Central memory CD4-positive, alpha-beta T cell (primary cell): Measurements from ENCODE around the gene SNX11.
"Not testable (repeated sequence)": the region's sequence is repeated elsewhere in the genome, so short reads cannot be mapped to it uniquely, and the experiment has no call there.

Source experiments
- DNase-seq: peaks from one replicate; pipeline ENCODE4 v3.0.0; 2022
- total RNA-seq, 3 experiments: gene quantifications; one replicate each; lab custom pipeline; 2026; lab: John Stamatoyannopoulos, UW

Gene SNX11
- 12.7 to 53.9 (median 20.8) reads per million in 3 experiments for total RNA-seq

DNA sequence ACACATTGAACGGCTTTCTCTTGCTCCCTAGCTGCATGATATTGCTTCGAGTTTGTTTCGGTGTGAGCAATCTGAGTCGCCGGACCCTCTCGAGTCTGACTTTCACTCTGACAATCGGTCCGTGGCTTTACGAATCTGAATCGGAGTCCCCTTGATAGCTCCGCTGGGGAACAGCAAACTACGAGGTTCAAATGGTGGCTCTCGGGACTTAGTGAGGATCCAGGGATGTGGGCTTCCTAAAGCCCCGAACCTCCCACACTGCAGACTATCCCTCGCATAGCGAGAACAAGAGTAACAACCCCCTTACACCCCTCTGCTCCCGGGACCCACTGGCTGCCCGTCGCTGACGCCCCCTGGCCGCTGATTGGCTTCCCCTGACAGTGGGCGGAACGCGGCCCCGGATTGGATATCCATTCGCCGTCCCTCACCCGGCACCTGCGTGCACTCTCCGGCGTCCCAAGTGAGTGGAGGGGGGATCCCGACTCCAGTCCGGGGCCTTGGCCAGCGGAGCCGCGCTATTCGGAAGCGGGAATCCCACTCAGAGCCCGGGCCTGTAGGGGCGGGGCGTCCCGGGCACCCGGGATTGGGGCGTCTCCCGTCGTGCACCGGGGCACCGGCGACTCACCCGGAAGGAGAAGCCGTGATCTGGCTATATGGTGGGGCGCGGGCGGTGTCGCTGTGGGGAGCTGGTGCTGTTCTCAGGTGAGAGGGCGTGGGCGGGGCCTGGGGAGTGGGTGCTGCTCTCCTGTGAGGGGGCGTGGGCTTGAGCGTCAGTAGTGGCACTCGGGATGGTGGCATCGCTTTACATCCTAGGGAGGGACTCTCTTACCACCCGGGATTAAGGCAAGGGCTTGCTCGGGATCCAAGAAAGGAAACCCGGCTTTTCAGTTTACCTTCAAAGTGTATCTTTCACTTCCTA, at the start of gene SNX11:
SNX11 (plus strand) TSS at position 630 of the 919 bp plus-strand sequence. CDS start 4,278 bp downstream, outside the sequence.
- peak; percentile 93 for DNase-seq

DNA sequence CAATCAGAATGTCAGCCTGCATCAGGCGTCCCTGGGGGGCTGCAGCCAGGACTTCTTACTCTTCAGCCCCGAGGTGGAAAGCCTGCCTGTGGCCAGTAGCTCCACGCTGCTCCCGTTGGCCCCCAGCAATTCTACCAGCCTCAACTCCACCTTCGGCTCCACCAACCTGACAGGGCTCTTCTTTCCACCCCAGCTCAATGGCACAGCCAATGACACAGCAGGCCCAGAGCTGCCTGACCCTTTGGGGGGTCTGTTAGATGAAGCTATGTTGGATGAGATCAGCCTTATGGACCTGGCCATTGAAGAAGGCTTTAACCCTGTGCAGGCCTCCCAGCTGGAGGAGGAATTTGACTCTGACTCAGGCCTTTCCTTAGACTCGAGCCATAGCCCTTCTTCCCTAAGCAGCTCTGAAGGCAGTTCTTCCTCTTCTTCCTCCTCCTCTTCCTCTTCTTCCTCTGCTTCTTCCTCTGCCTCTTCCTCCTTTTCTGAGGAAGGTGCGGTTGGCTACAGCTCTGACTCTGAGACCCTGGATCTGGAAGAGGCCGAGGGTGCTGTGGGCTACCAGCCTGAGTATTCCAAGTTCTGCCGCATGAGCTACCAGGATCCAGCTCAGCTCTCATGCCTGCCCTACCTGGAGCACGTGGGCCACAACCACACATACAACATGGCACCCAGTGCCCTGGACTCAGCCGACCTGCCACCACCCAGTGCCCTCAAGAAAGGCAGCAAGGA, 49.0 kb upstream of the SNX11 start:
- DNase-seq = no peak

DNA sequence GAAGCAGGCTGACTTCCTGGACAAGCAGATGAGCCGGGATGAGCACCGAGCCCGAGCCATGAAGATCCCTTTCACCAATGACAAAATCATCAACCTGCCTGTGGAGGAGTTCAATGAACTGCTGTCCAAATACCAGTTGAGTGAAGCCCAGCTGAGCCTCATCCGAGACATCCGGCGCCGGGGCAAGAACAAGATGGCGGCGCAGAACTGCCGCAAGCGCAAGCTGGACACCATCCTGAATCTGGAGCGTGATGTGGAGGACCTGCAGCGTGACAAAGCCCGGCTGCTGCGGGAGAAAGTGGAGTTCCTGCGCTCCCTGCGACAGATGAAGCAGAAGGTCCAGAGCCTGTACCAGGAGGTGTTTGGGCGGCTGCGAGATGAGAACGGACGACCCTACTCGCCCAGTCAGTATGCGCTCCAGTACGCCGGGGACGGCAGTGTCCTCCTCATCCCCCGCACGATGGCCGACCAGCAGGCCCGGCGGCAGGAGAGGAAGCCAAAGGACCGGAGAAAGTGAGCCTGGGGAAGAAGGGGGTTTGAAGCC, 48.4 kb upstream of the SNX11 start:
- DNase-seq = no peak

- no peak for DNase-seq
Measured at GRCh38 chr17:48060249-48060648, 47.3 kb upstream of the SNX11 start.

DNA sequence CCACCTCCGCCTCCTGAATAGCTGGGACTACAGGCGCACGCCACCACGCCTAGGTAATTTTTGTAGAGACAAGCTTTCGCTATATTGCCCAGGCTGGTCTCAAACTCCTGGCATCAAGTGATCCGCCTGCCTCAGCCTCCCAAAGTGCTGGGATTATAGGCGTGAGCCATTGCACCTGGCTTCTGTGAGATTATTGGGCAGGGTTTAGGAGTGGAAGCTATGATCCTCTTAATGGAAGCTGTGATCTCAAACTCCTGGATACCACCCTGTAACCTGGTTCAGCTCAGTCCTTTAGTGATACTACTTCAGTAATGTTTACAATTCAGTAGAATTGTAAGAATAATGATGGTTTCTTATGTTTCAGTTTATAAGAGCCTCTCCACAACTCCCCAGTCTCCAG, 45.3 kb upstream of the SNX11 start:
- DNase-seq = no peak

DNA sequence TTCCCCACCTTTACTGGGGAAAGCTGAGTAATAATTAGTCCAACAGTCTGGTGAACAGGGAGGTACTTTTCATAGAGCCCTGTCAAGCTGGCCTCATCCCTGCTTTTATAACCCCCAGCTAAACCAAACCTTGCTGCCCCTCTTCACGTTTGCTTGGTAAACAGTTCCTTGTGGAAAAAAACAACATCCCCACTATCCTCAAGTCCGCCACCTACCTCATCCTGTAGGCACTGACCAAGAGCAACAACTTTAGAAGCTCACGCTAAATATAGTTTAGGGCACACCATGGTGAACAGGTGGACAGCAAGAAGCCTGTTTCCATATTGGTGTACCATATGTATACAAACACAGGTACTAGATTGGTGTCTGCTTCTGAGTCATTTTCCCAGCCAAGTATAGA, 42.9 kb upstream of the SNX11 start:
- no peak for DNase-seq

DNA sequence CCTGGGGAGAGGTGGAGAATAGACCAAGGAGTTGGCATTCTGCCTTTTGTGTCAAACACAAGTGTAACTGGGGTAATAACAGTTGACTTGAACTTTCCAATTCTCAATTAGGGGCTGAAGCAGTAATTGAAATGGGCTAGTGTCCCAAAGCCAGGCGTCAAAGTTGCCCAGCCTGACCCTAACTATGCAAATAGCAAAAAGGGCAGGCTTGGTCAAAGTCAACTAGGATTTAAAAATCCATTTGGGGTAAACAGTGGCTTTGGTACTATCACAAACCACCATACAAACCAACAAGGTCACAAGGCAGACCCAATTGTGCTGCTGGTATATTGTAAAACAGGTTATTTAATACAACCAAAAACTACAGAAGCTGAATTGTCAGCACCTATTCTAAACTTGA, 41.4 kb upstream of the SNX11 start:
- no peak for DNase-seq

- no peak for DNase-seq
Measured at GRCh38 chr17:48066656-48067055, 40.9 kb upstream of the SNX11 start.

DNA sequence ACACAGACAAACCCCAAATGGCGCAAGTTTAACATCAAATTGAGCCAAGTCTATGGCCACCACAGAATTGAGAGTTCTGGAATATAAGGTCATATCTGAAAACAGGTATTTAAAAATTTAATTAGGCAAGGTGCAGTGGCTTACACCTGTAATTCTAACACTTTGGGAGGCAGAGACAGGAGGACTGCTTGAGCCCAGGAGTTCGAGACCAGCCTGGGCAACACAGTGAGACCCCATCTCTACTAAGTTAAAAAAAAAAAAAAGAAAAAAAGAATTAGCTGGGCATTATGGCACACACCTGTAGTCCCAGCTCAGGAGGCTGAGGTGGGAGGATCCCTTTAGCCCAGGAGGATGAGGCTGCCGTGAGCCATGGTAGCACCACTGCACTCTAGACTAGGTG, 40.3 kb upstream of the SNX11 start:
- DNase-seq = no peak

GRCh38 chr17:48067808-48068207, 39.8 kb upstream of the SNX11 start:
- DNase-seq = not testable (repeated sequence)

- no peak for DNase-seq
Measured at GRCh38 chr17:48068491-48068961, 39.0 kb upstream of the SNX11 start.

DNA sequence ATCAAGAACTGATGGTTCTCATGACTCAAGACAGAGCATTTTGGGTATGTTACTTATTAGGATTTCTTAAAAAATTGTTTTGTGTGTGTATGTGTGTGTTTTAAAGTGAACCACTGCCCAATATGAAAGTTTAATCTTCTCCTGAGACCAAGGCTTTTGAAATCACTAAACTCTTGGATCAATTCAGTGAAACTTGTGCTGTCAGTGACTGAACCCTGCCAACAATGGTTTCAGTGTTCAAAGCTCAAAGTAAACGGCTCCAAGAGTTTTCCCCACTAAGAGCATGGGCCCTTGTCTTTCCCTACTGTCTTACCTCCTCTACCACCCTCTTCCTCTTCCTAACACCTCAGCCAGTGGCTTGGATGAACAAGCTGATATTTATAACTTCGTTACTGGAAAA, 37.4 kb upstream of the SNX11 start:
- DNase-seq = no peak

GRCh38 chr17:48071654-48072053, 35.9 kb upstream of the SNX11 start:
- DNase-seq = no peak

- not testable (repeated sequence) for DNase-seq
Measured at GRCh38 chr17:48072811-48073210, 34.8 kb upstream of the SNX11 start.

GRCh38 chr17:48073566-48074094, 33.9 kb upstream of the SNX11 start:
- DNase-seq = not testable (repeated sequence)

DNA sequence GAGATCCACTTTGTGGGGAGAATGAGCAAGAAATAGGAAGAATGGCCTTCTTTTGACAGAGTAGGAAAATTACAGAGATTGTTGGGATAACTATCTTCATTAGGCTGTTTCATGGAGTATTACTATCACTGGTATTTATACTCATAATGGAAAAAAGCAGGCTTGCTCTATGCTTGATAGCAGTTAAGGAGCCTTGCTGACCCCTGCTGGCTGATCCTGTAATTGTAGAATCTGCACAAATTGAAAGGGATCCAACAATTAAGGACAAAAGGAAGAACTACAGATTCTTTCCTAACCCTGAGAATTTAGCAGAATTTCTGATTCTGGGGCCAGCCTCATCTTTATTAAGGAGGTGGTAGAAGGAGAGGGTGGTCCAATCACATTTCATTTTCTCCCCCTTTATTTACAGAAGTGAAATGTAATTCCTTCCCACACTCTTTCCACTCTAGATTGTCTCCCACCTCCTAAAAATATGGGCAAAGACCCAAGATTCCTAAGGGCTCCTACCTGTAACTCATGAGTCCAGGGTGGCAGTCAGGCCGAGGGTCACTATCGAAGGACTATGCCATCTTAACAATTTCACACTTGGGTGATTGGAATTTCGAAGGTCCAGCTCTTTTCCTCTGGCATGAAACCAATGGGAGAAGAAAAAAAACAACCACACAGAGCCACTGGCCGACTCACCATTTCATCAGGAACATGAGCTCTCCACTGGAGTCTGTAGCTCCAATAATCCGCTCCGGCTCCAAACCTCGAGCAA, 33.1 kb upstream of the SNX11 start:
- DNase-seq = peak; percentile 64

DNA sequence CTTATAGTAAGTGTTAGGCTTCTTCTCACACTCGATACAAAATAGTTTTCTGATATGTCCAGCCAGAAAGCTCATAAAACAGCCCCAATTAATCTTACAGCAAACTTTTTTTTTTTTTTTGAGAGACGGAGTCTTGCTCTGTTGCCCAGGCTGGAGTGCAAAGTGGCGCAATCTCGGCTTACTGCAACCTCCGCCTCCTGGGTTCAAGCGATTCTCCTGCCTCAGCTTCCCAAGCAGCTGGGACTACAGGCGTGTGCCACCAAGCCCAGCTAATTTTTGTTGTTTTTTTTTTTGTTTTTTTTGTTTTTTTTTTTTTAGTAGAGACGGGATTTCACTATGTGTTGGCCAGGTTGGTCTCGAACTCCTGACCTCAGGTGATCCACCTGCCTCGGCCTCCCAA, 30.4 kb upstream of the SNX11 start:
- not testable (repeated sequence) for DNase-seq

GRCh38 chr17:48081858-48082257, 25.7 kb upstream of the SNX11 start:
- no peak for DNase-seq

DNA sequence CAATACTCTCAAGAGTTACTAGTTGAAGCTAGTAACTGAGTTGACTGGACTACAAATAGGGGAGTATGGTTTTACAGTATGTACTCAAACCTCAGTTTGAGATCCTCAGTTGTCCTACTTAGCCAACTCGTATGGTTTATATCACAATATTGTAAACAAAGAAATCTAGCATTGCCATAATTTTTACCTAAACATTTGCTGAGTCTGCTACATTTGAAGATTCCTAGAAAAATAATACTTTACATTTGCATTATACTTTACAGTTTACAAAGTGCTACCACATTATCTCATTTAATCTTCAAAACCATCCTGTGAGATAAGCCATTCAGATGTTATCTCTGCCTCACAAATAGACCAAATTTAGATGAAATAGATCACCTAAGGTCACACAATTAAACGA, 22.6 kb upstream of the SNX11 start:
- DNase-seq = no peak

DNA sequence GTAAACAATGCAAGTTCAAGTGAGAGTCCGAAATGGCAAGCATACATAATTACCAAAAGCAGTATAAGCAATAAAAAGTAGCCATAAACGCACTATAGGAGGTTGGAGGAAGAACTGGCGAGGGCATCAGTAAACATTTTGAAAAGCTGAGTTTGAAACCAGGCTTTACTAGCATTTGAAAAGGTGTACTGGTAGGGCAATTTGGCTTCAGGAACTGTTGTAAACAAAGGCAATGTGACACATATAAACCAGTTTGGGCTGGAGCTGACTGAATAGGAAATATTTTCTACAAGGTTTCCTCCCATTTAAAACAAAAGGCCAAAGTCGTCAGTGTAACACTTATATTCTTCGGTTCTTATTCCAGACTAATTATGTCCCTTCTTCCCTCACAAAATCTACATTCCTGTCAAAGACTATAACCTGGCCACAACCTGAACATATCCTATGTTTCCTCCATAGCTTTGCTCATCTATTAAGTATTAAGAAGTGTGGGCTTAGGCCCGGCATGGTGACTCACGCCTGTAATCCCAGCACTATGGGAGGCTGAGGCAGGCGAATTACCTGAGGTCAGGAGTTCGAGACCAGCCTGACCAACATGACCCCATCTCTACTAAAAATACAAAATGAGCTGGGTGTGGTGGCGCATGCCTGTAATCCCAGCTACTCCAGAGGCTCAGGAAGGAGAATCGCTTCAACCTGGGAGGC, 14.1 kb upstream of the SNX11 start:
- no peak for DNase-seq

GRCh38 chr17:48095611-48096010, 12.0 kb upstream of the SNX11 start:
- no peak for DNase-seq

DNA sequence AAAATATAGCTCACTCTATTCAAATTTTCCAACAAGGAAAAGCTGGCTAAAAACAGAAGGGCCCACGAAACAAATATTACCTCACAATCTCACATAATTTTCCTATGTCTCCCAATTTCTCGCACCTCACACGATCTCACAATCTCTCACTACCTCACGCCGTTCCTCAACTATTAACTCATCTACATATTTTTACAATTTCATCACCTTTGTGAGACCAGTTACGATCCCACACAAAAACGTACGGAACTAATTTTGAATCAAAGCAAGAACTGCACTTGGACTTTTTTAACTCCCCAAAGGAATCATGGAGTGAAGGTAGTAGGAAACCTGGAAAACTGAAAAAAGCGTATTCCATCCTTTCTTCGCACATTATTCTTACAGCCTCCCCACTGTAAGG, 7.4 kb upstream of the SNX11 start:
- no peak for DNase-seq
